ENCODE measurements around the gene LAPTM5.

GRCh38 chr1:30727824-30728223 lies 29.8 kb downstream of the LAPTM5 start:
- TF ChIP-seq CTCF (IDR thresholded peaks at IDR 0.05 in 2 of 3, conservative IDR thresholded peaks at IDR 0.05 in 1 of 3; ENCODE audit: borderline replicate concordance in 1 of 3, insufficient read depth in 1 of 3, low read depth in 2 of 3, low read length in 2 of 3) (no peak), RAD21 (IDR thresholded peaks at IDR 0.05; ENCODE audit: low read depth) (no peak), YY1 (IDR thresholded peaks at IDR 0.05; ENCODE audit: extremely low read depth, insufficient replicate concordance, low read depth, low read length) (no peak)

Measured in HCT116 (cell line).